Urothelium cell line (cell line): ENCODE data around the gene FMC1.

Experiments
- DNase-seq: peaks from one replicate; pipeline ENCODE4 v3.0.0; 2011; ENCODE audit warnings: low spot score, mixed read lengths
- FAIRE-seq: peaks from 2 replicates; lab custom pipeline; 2011; peaks lifted over from hg19 to GRCh38; lab: Jason Lieb, UNC

The FMC1 gene

DNA sequence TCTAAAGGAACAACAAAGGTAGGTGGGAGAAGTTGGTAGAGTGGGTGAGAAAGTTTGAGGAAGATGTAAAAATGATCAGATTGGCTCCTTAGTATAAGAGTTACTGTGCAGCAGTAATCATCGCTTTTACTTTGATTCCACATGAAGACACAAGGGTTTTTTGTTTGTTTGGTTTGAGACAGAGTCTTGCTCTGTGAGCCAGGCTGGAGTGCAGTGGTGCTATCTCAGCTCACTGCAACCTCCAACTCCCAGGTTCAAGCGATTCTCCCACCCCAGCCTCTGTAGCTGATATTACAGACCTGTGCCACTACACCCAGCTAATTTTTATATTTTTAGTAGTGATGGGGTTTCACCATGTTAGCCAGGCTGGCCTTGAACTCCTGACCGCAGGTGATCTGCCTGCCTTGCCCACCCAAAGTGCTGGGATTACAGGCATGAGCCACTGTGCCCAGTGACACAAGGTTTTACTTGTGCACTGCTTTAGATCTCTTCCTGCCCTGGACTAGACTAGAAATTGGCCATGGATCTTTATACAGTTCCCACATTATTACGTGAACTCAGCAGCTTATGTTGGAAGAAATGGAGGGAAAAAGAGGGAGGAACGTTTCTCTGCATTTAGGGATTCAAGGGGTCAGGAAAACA is 29.3 kb downstream of the FMC1 start:
- DNase-seq: no peak

GRCh38 chr7:139370943-139371313 is 29.8 kb downstream of the FMC1 start:
- FAIRE-seq: no peak
- DNase-seq: no peak

More for the DNA sequence above, 29.3 kb downstream of the FMC1 start:
- no peak for FAIRE-seq

DNA sequence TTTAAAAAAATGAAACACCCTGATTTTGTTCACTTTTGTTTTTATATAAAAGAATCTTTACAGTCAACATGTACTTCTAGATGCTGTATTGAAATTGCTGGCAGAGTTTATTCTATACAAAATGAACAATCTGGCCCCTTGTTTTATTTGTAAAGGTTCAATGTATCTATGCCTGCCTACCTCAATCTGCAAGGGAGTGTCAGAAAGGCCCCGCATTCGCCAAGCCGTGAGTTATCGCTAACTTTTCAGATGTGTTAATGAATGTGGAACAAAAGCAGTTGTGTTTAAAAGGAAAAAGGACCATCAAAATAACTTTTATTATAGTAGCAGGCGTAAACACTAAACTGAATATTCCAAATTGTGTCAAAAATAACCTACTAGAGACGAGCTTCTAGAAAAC is 33.1 kb downstream of the FMC1 start:
- no peak for FAIRE-seq
- no peak for DNase-seq

GRCh38 chr7:139382439-139382838 is 41.3 kb downstream of the FMC1 start:
- no peak for DNase-seq
- no peak for FAIRE-seq

DNA sequence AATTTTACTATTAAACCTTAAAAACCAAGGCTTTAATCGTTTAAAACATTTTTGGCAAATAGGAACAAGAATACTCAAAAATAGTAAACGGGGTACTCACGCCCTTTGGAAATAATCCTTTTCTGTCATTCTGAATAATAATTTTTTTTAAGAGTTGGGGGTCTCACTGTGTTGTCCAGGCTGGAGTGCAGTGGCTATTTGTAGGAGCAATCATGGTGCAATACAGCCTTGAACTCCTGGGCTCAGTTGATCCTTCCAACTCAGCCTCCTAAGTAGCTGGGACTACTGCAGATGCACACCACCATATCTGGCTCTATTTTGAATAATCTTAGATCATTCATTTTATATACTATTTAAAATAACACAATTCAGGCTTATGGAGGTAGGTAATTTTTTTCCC is 43.5 kb downstream of the FMC1 start:
- DNase-seq (no peak), FAIRE-seq (no peak)

GRCh38 chr7:139387594-139387993 is 46.5 kb downstream of the FMC1 start:
- FAIRE-seq: no peak
- no peak for DNase-seq

- FAIRE-seq (no peak), DNase-seq (no peak)
Observed at GRCh38 chr7:139389091-139389490, 48.0 kb downstream of the FMC1 start.

GRCh38 chr7:139389774-139390173 is 48.6 kb downstream of the FMC1 start:
- no peak for FAIRE-seq
- no peak for DNase-seq

DNA sequence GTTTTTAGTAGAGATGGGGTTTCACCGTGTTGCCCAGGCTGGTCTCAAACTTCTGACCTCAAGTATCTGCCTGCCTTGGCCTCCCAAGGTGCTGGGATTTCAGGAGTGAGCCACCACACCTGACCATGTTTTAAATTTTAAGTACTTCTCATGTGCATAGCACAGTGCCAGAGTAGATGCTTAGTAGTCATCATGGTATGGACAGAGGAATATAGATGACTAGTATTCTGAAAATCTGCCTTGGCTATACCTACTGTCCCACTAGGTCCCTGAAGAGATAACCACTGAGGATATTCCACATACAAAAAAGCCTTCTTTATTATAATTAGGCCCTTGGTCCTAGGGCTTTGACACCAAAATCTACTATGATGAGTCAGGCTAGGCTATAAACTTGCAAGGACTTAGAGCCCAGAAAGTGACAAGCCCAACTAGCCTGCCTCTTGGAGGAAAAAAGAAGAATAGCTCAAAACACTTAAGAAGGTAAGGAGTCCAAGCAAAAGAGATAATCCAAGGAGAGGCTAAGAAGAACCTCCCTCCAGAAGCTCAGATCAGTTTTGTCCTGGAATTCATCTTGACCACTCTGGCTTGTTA is 52.6 kb downstream of the FMC1 start:
- DNase-seq (no peak), FAIRE-seq (no peak)

GRCh38 chr7:139394540-139394939 is 53.4 kb downstream of the FMC1 start:
- no peak for DNase-seq
- no peak for FAIRE-seq
